IPS DF 4.7 (cell line): ENCODE data around the gene KRTAP1-4.
"Not testable (repeated sequence)": the region's sequence is repeated elsewhere in the genome, so short reads cannot be mapped to it uniquely, and the experiment has no call there.

ENCODE experiments used
- DNase-seq: peaks from one replicate; pipeline ENCODE4 v3.0.0-alpha.2; 2013; ENCODE audit warnings: low spot score; ENCODE audit errors: extremely low read depth

Gene KRTAP1-4

DNA sequence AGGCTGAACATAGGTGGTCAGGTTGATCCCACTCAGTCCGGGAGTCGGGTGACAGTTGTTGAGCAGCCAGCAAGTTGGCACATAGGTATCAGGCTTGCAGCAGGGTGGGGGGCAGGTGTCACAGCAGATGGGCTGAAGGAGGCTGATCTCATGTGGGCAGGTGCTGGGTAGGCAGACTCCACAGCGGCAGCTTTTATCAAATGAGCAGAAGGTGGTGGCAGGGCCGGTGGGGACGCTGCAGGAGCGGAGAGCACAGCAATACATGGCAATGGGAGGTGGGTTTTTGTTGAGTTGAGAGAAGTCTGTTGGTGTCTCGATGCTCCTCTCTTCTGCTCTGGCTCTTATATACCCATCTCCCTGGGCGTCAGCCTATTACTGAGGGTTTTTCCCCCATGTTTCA lies 21.2 kb downstream of the KRTAP1-4 start, which contains the start of gene KRTAP3-1:
TSS of gene KRTAP3-1 (minus strand) at position 318 of the 400 bp plus-strand sequence. CDS start at position 264, 54 bp downstream.
- no peak for DNase-seq

DNA sequence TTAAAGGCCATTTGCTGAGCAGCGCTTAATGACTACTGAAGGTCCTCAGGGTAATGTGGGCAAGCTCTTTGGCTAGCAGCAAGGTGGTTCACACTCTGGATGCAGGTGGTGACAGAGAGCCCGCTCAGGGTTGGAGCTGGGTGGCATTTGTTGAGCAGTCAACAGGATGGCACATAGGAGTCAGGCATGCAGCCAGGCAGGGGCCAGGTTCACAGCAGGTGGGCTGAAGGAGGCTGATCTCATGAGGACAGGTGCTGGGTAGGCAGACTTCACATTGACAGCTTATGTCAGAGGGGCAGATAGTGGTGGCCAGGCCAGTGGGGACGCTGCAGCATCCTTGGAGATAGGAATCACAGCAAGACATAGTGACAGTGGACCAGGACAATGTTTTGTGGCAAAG lies 25.6 kb downstream of the KRTAP1-4 start:
- no peak for DNase-seq

DNA sequence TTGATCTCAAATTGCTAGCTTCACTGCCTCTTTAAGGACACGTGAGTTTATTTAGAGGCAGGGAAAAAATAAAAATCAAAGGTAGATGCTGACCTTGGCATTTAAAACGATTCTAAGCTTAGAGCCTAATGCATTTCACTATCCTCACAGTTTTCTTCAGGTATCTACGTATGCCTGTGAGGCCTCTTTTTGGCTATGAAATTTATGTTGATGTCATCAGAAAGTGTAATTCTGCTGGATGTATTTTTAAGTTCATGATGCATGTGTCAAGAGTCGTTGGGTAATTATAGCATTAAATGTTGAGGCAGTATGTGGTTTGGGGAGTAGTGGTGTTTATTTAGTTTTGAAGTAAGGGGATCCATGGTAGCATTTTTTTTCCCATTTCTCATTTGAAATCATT lies 26.1 kb downstream of the KRTAP1-4 start:
- DNase-seq = no peak

DNA sequence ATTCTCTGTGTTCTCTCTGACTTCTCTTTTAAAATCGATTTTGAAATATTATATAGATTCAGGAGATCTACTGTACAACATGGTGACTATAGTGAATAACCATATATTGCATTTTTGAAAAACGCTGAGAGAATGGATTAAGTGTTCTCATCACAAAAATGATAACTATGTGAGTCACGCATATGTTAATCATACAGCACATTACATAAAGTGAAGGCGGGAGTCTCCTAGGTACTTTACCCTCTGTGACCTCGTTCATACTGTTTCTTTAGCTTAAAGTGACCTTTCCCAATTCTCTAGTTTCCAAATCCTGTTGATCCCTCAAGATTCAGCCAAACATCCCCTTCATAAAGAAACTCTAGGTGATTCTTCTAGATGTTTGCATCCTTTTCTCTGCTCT lies 27.2 kb downstream of the KRTAP1-4 start:
- no peak for DNase-seq

DNA sequence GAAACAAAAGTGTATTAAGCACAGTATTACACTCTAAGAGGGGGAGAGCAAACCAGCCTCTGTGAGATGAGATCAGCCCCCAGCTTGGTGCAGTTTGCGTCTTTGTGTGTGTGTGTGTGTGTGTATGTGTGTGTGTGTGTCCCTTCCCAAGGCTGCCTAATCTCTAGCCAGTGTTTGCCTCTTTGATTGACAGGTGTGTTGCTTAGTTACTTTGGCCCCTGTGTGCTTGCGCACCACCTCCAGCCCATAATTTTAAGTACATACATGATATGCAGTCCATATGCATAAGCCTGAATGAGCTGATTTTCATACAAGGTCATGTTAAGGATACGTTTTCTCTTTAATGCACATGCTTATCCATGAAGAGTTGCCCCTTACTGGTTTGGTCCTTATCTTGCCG lies 28.2 kb downstream of the KRTAP1-4 start:
- no peak for DNase-seq

DNA sequence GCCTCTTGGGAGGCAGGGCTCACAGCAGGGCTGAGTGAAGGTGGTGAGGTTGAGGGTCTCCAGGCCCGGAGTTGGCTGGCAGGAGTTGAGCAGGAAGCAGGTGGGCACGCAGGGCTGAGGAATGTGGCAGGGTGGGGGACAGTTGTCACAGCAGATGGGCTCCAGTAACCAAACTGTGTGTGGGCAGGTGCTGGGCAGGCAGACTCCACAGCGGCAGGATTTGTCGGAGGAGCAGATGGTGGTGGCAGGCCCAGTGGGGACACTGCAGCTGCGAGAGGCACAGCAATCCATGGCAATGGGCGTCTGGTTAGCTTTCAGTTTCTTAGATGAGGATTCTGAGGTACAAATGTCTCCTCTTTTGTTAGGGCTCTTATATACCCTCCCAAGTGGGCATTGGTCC lies 30.4 kb downstream of the KRTAP1-4 start, which contains the start of gene KRTAP3-2:
TSS of gene KRTAP3-2 (minus strand) at position 344 of the 400 bp plus-strand sequence. CDS start at position 291, 53 bp downstream.
- not testable (repeated sequence) for DNase-seq

DNA sequence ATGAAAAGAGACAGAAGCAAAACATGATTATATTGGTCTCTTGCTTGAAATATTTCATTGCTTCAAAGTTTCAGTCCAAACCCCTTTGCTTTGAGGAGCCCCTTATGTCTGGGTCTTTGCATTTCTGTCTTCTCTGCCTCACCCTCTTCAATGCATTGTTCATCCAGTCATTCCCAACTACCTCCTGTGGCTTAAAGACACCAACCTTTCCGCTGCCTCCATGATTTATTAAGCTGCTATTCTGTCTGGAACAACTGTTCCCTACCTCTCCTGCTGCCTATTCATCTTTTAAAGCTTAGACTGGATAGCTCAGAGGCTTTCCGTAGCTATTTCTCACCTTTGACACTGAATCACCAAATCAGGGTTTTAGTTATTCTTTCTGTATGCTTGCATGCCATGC lies 32.6 kb downstream of the KRTAP1-4 start:
- no peak for DNase-seq

DNA sequence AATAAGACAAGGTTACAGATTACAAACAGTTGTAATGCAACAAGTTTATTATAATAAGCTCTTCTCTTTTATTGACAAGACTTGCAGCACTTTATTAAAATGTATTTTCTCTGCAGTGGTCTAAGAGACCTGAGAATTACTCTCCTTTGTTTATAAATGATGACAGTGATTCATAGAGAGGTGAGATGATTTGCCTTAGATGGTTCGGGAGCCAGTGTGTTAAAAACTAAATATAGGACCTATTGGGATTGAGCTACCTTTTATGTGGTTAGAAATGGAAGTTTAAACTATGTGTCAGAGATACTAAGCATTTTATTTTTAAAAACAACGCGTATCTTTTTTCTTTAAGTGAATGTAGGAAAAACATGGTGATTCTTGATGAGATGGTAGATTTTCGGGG lies 33.2 kb downstream of the KRTAP1-4 start:
- DNase-seq = no peak

DNA sequence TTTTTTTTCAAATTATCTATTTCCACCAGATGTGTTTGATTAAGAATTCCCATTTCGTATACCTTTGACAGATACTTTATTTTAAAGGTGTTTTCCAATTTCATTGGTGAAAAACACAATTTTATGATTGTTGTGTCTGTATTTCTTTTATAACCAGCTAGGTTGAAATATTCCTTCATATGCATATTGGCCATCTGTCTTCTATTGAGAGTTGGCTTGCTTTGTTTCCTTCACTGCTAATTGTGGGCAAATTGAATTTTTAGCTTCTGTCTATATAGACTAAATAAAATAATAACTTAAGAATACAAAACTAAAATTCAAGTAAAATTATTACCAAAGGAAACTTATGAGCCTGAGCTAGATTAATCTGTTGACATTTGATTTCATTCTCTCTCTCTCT lies 34.9 kb downstream of the KRTAP1-4 start:
- no peak for DNase-seq

DNA sequence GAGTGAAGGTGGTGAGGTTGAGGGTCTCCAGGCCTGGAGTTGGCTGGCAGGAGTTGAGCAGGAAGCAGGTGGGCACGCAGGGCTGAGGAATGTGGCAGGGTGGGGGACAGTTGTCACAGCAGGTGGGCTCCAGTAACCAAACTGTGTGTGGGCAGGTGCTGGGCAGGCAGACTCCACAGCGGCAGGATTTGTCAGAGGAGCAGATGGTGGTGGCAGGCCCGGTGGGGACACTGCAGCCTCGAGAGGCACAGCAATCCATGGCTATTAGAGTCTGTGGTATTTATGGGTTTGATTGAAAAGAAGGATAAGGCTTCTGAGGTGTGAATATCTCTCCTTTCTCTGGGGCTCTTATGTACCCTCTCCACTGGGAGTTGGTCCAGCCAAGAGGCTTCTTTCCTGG lies 36.2 kb downstream of the KRTAP1-4 start, which contains the start of gene KRTAP3-3:
TSS of gene KRTAP3-3 (minus strand) at position 326 of the 400 bp plus-strand sequence. CDS start at position 259, 67 bp downstream.
- DNase-seq = no peak

DNA sequence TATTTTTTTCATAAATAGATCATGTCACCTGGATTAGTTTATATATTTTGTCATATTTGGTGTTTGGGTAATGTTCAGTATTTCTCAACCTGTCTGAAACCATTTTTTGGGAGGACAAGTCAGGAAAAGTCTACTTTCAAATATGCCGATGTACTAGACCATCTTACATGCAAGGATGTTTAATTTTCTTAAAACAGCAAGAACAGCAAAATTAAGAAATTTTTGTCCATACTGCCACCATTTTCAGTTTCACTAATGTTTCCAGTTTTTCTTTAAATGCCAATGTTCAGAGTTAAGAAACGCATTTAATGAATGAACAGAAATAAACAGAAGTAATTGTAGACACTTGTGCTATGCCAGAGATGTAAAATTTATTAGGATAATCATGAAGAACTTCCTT lies 36.9 kb downstream of the KRTAP1-4 start:
- no peak for DNase-seq

DNA sequence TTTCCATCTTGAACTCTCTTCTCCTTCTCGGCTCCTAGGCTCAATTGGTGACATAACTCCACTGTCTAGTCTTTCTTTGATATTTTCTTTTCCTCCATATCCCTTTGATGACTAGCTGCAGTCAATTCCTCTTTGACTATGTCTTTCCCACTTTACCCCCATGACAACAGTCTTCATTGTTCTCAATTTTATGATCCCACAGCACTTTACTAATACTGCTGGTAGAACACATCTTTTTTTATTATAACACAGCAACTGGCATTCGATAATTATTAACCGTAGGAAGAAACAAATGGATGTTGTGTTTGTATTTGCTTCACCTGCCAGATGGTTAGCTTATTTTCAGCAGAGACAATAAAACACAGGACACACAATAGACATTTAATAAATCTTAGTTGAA lies 37.3 kb downstream of the KRTAP1-4 start:
- no peak for DNase-seq

DNA sequence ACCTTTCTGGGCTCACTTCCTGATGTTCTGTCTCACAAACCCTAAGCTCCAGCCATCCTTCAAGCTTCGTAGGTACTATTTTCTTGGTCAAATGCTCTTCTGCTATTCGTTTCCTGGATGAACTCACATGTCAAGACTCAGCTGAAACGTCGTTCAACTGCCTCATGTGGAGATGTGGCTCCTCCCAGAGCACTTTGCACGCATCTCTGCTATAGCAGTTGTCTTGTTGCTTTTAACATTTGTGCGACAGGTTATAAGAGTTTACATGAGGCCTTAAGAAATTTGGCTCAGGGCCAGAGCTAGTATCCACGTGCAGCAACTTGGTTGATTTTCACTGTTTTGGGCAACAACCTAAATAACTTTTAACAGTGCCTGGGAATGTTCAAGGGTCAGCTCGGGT lies 43.1 kb downstream of the KRTAP1-4 start:
- DNase-seq = no peak

DNA sequence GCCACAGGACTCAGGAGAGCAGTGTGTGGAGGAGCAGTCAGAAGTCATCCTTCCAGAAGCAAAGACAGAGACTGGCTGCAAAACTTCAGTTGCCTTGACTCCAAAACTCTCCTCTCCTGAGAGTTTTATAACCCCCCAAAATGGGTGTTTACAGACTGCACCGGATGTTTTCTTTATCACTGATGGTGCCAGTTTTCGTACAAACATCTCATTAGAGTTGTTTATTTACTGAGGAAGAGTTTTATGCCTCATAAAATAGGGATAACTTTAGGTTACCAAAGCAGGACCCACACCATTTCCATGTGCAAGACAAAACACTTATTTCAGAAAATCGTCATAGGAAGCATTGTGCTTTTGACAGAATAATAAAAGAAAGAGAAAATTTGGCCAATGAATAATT lies 45.8 kb downstream of the KRTAP1-4 start, which contains the start of gene KRT40:
TSS of gene KRT40 (minus strand) at position 101 of the 400 bp plus-strand sequence. CDS start at position 48, 53 bp downstream.
- no peak for DNase-seq

DNA sequence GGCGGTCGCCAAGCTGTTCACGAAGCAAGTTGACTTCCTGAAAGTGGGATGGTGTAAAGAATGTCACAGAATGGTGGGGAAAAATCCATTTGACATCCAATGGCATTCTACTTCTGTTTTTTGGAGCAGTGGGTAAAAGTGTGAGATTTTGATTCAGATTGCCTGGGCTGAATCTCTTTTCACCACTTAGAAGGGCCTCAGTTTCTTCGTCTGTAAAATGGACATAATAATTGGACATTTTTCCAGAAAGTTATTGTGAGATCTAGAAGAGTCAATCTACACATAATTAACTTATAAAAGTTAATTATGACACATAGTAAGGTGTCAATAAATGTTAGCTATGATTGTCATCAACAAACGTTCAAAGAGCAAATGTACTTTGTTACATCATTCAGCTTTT lies 48.9 kb downstream of the KRTAP1-4 start:
- DNase-seq = no peak

DNA sequence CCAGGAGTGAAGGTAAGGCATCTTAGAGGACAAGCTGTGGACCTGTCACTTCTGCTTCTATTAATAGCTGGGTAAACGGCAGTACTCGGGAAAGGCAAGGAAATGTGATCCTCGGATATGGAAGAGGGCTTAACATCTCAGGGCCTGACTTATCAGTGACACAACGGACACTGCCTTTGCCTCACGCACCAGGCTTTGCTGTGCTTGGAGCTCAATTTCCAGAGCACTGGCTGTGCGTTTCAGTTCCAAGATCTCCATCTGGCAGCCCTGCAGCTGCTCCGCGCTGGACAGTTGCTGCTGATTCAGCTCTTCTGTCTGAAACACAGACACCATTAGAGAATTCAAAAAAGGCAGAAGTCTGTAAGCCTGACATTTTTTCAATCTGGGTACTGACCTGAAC lies 49.4 kb downstream of the KRTAP1-4 start:
- DNase-seq = no peak

DNA sequence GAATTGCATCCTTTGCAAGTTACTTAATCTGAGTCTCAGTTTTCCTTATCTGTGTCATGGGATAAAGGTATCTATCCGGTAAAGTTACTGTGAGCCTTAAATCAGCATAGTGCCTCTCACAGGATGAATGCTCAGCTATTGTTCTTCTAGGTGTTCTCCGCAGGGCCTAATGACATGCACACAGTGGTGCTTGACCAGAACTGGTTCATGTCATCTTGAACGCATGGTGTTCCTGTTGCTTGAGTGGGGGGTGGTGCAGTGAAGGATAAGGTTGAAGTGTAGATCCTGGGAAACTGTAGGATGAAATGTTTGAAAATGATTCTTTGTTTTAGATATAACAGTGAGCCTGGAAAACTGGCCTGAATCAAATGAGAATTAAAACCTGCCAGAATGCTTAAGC lies 49.9 kb downstream of the KRTAP1-4 start:
- DNase-seq = no peak
